PC-9 (cell line): Measurements from ENCODE around the gene NOS1AP. TPM values are rescaled to one million over a fixed set of nuclear protein-coding genes. Genes with fewer than 3 reads are reported as not detected.
A peak's percentile ranks its signal among the peaks of the same experiment; 100 is the strongest.

ENCODE experiments used
- BruUV-seq: library from RNA; stranded (reverse); fragments of 400-500 nt; replicated peaks from 2 replicates; lab custom pipeline; 2021; lab: Mats Ljungman, UMichigan
- CTCF ChIA-PET: fragments of 300-600 bp; sonication (Branson Sonifier 250); formaldehyde crosslinking; loops from one replicate; lab custom pipeline; 2022; ENCODE audit warnings: antibody characterized with exemption; lab: Charles Lee
- POLR2A ChIA-PET: fragments of 300-600 bp; sonication (Branson Sonifier 250); formaldehyde crosslinking; loops from one replicate; lab custom pipeline; 2022; ENCODE audit warnings: antibody characterized with exemption; ENCODE audit not compliant: unreplicated experiment; lab: Charles Lee
- DNase-seq, 2 experiments: peaks; one replicate each; pipeline versions ENCODE4 v3.0.0 to v3.0.0-alpha.2; 2015 to 2022; ENCODE audit warnings: mixed read lengths in 1 of 2
- H2AFZ ChIP-seq: fragments of 200-600 bp; sonication (generic); 2 replicates; pipeline ENCODE4 v1.8.1; 2017; ENCODE audit warnings: antibody characterized with exemption
- H3F3A ChIP-seq: fragments of 200-600 bp; sonication (generic); 2 replicates; pipeline ENCODE4 v1.8.1; 2017; ENCODE audit warnings: antibody characterized with exemption, mild to moderate bottlenecking, low read depth; ENCODE audit not compliant: insufficient read depth
- H3K27ac ChIP-seq: fragments of 200-600 bp; sonication (generic); 2 replicates; pipeline ENCODE4 v1.6.1; 2016; ENCODE audit warnings: mixed run types
- H3K27me3 ChIP-seq: fragments of 200-600 bp; sonication (generic); 2 replicates; pipeline ENCODE4 v1.6.1; 2016; ENCODE audit warnings: low read depth, mixed run types; ENCODE audit not compliant: insufficient read depth
- H3K36me3 ChIP-seq: fragments of 200-600 bp; sonication (generic); 2 replicates; pipeline ENCODE4 v1.6.1; 2016; ENCODE audit warnings: low read depth, mixed run types
- H3K4me1 ChIP-seq: fragments of 200-600 bp; sonication (generic); replicated peaks from 2 replicates; pipeline ENCODE4 v1.6.1; 2016; ENCODE audit warnings: mixed run types; ENCODE audit not compliant: insufficient read depth
- H3K4me2 ChIP-seq: fragments of 200-600 bp; sonication (generic); 2 replicates; pipeline ENCODE4 v1.6.1; 2017; ENCODE audit warnings: mixed run types
- H3K4me3 ChIP-seq: fragments of 200-600 bp; sonication (generic); 2 replicates; pipeline ENCODE4 v1.6.1; 2016; ENCODE audit warnings: mixed run types
- H3K79me2 ChIP-seq: fragments of 200-600 bp; sonication (generic); 2 replicates; pipeline ENCODE4 v1.6.1; 2017; ENCODE audit warnings: low read depth, mixed run types
- H3K9me2 ChIP-seq: fragments of 200-600 bp; sonication (generic); 2 replicates; pipeline ENCODE4 v1.8.1; 2017; ENCODE audit warnings: mild to moderate bottlenecking; ENCODE audit not compliant: insufficient read depth
- H3K9me3 ChIP-seq: fragments of 200-600 bp; sonication (generic); 2 replicates; pipeline ENCODE4 v1.8.1; 2016; ENCODE audit warnings: low read depth; ENCODE audit not compliant: insufficient read depth
- H4K20me1 ChIP-seq: fragments of 200-600 bp; sonication (generic); 2 replicates; pipeline ENCODE4 v1.8.1; 2017; ENCODE audit not compliant: insufficient read depth
- CTCF ChIP-seq: fragments of 200-600 bp; sonication (generic); conservative IDR thresholded peaks from 2 replicates; pipeline ENCODE4 v1.6.1; 2017; ENCODE audit warnings: mixed run types, antibody characterized with exemption, mild to moderate bottlenecking, moderate library complexity
- EZH2 ChIP-seq: fragments of 200-600 bp; sonication (generic); IDR thresholded peaks from 2 replicates; pipeline ENCODE4 v1.8.0; 2017; ENCODE audit warnings: antibody characterized with exemption, low read depth
- intact Hi-C: fragments of 100-400 bp; cut with micrococcal nuclease; formaldehyde crosslinking; loops from one replicate; pipeline ENCODE4 v1.10.0; 2022; ENCODE audit not compliant: unreplicated experiment
- total RNA-seq: library from RNA; stranded (reverse); gene quantifications from 2 replicates; pipeline ENCODE4 v1.2.3, GENCODE V29; 2021

Gene NOS1AP
- total RNA-seq, 1 experiment from 2014 or later, result 9.9 TPM

GRCh38 chr1:162272419-162272818 lies 202.9 kb downstream of the NOS1AP start:
- ChIA-PET POLR2A (no interaction called here), CTCF (no interaction called here)
- no peak overlapping the region for H3K4me3 ChIP-seq
- intact Hi-C loops, result no loop called here
- no peak overlapping the region for H2AFZ ChIP-seq
- 0 out of 2 replicates have a peak, but pooled peaks cover 4% of the 10 kb centered on the region for H3F3A ChIP-seq
- H4K20me1 ChIP-seq, result peaks cover 15% of the 10 kb centered on the region; the same call in 1 of the 2 replicates
- H3K27ac ChIP-seq, result no peak overlapping the region
- no peaks in the 10 kb centered on the region for H3K27me3 ChIP-seq
- no peak for TF ChIP-seq EZH2
- TF ChIP-seq CTCF, result no peak
- no peaks in the 10 kb centered on the region for H3K4me1 ChIP-seq
- H3K9me2 ChIP-seq, result no peaks in the 10 kb centered on the region
- H3K9me3 ChIP-seq, result no peaks in the 10 kb centered on the region
- no peak for DNase-seq
- no TSS peak for BruUV-seq
- no peaks in the 10 kb centered on the region for H3K36me3 ChIP-seq
- no peak overlapping the region for H3K4me2 ChIP-seq
- H3K79me2 ChIP-seq, result peaks cover 28% of the 10 kb centered on the region

GRCh38 chr1:162275622-162276175 lies 206.2 kb downstream of the NOS1AP start:
- Histone ChIP-seq H3K79me2 (peaks cover 21% of the 10 kb centered on the region), H3F3A (no peaks in the 10 kb centered on the region), H3K4me1 (no peaks in the 10 kb centered on the region), H3K36me3 (no peaks in the 10 kb centered on the region), H4K20me1 (peaks cover 16% of the 10 kb centered on the region; the same call in 1 of the 2 replicates), H3K27ac (no peak overlapping the region), H3K9me3 (no peaks in the 10 kb centered on the region), H2AFZ (no peak overlapping the region), H3K9me2 (no peaks in the 10 kb centered on the region), H3K4me3 (no peak overlapping the region), H3K27me3 (no peaks in the 10 kb centered on the region), H3K4me2 (no peak overlapping the region)
- BruUV-seq, result no TSS peak
- TF ChIP-seq CTCF (no peak), EZH2 (no peak)
- DNase-seq, result no peak
- ChIA-PET POLR2A (no interaction called here), CTCF (interaction anchor here (0.5 to 1.8 kb wide), 9 partner anchors 25 to 450 kb away, joined by 3 to 9 read pairs (median 4); no protein-coding TSS in a partner anchor)
- intact Hi-C loops, result loop anchor here (1.0 to 5.0 kb wide), 3 partner anchors 117 to 483 kb away; no protein-coding TSS in a partner anchor

- Histone ChIP-seq H3K9me2 (no peaks in the 10 kb centered on the region), H4K20me1 (peaks cover 20% of the 10 kb centered on the region), H3K4me3 (no peak overlapping the region), H3K27ac (no peak overlapping the region), H3K36me3 (no peaks in the 10 kb centered on the region), H3K9me3 (no peaks in the 10 kb centered on the region), H3K4me1 (no peaks in the 10 kb centered on the region), H3K79me2 (peaks cover 21% of the 10 kb centered on the region), H3F3A (no peaks in the 10 kb centered on the region), H2AFZ (no peak overlapping the region), H3K4me2 (no peak overlapping the region), H3K27me3 (no peaks in the 10 kb centered on the region)
- TF ChIP-seq CTCF (peak; percentile 71), EZH2 (no peak)
- no peak for DNase-seq
- CTCF ChIA-PET, result interaction anchor here (0.5 to 1.8 kb wide), 8 partner anchors 26 to 451 kb away, joined by 3 to 9 read pairs (median 4); no protein-coding TSS in a partner anchor
- intact Hi-C loops, result loop anchor here (1.0 to 5.0 kb wide), 3 partner anchors 116 to 484 kb away; no protein-coding TSS in a partner anchor
- POLR2A ChIA-PET, result no interaction called here
- no TSS peak for BruUV-seq
Observed at GRCh38 chr1:162276493-162276892, 207.0 kb downstream of the NOS1AP start.
